HL-60/S4 (cell line): ENCODE data around the gene P2RX3.

Experiments
- in situ Hi-C: fragments of 300-500 bp; cut with MboI; formaldehyde crosslinking; loops from 2 replicates; pipeline ENCODE4 v1.14.3; 2022; ENCODE audit warnings: low sequenced_read_pairs

The P2RX3 gene

DNA sequence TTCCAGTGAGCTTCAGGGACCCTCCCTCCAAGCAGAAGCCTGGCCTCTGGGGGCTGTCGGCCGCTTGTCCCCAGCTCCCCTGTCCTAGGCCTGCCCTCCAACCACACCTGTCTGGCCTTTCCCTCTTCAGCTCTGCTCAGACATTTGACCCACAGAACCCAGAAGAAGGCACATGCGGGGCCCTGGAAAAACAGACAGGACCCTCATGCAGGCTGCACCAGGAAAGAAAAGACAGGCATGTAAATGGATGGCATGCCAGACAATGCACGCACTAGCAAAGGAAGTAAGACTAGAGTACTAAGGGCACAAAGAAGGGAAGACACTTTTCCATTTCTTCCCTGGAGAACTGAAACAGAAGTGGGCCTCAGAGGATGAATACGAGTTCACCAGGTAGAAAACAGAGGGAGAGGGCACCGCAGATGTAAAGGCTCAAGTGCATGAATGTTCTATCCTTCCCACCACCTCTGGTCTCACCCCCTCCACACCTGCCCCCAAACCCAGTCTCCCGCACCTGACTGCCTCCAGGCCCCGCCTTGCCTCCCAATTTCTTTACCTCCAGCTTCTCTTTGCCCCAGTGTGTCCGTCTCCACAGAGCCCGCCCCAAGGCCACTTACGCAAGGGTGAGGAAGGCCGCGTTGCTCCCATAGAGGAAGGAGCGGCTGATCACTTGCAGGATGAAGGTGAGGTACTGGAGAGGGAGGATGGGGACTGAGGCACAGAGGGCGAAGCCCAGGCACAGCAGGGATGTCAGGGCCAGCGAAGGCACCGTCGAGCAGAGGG is 71.4 kb downstream of the P2RX3 start:
- in situ Hi-C loops, result no loop called here

DNA sequence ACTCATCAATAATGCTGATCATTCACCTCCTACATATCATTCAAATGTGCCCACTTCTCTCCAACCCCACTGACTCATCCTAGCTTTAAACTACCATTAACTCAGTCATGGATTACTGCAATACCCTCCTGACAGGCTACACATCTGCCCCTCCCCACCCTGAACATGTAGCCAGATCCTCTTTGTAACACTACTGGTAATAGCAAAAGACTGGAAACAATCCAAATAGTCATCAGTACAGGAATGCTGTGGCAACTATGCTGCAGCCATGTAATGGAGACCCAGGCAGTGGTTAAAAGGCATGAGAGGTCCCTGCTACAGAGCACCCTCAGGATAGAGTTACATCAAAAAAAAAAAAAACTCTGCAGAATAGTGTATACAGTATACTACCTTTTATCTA is 72.1 kb downstream of the P2RX3 start:
- in situ Hi-C loops, result no loop called here

- in situ Hi-C loops, result no loop called here
Observed at GRCh38 chr11:57413681-57414080, 75.5 kb downstream of the P2RX3 start.

- in situ Hi-C loops, result no loop called here
Observed at GRCh38 chr11:57414612-57415212, 76.6 kb downstream of the P2RX3 start.

DNA sequence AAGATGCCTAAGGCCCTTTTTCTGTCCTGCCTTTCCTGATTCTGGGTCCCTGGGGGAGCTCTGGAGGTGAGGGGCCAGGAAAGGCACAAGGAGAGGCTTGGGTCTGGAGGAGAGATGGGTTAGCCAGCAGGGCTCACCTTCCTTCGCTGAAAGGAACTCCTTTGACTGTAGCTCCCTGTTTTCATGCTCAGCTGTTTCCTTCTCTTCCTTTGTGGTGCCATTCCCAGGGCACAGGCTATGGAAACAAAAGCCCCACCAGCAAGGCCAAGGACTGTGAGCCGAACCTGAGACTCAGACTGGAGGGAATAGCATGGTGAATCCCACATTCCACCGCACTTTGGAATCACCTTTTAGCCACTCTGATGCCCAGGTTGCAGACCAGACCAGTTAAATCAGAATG is 78.3 kb downstream of the P2RX3 start:
- in situ Hi-C loops, result no loop called here

DNA sequence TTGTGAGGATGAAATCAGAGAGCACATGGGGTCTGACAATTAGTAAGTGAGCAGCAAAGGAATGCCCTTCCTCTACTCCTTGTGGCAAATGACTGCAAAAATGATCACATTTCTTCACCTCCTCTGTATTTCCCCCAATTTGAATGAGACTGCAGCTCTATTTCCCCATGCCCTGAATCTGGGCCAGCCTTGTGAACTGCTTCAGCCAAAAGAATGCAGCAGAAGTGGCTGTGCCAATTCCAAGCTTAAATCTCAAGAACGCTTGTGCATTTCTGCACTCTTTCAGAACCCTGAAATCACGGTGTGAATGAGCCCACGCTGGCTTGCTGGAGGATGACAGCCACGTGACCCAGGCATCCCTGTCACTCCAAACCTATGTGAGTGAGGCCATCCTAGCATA is 78.9 kb downstream of the P2RX3 start:
- in situ Hi-C loops, result no loop called here

DNA sequence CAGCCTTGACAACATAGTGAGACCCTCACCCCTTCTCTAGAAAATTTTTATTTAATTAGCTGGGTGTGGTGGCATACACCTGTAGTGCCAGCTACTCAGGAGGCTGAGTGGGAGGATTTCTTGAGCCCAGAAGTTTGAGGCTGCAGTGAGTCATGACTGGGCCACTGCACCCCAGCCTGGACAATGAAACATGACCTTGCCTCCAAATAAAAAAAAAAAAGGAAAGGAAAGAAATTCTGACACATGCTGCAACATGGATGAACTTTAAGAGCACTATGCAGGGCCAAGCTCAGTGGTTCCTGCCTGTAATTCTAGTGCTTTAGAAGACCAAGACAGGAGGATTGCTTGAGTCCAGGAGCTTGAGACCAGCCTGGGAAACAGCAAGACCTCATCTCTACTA is 80.0 kb downstream of the P2RX3 start:
- in situ Hi-C loops, result no loop called here

DNA sequence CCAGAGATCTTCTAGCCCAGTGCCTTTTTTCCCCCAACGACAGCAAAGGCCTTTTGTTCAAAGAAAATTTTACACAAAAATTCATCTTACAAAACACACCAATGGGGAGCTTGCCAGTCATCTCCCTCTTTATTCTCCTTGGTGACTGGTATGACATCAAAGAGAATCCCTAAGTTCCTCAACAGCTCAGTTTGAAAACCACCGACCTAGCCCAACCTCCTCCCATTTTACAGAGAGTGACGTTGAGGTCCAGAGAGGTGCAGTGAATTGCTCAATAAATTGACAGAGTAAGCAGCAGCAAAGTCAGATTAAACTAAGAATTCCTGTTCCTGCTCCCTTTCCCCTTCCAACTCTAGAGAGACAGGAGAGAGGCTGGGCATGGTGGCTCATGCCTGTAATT is 81.0 kb downstream of the P2RX3 start:
- in situ Hi-C loops, result no loop called here

- in situ Hi-C loops, result no loop called here
Observed at GRCh38 chr11:57421066-57421465, 82.9 kb downstream of the P2RX3 start.

- in situ Hi-C loops, result no loop called here
Observed at GRCh38 chr11:57421805-57422204, 83.7 kb downstream of the P2RX3 start.
